IMR-90 (cell line): ENCODE results near the gene HHIPL1. TPM values are rescaled to one million over a fixed set of nuclear protein-coding genes. Genes with fewer than 3 reads are reported as not detected.

Experiments used
- ATAC-seq: fragments of 200-7000 bp; cut with Tn5 transposase; 2 replicates; pipeline ENCODE4 v1.9.1; 2020; ENCODE audit warnings: low read depth, mild to moderate bottlenecking, moderate library complexity
- BruUV-seq: library from RNA; stranded (reverse); fragments of 400-500 nt; replicated peaks from 2 replicates; lab custom pipeline; 2021; lab: Mats Ljungman, UMichigan
- CTCF ChIA-PET: fragments of 300-600 bp; formaldehyde crosslinking; extraction: SDS; loops from one replicate; lab custom pipeline; 2021; ENCODE audit warnings: antibody characterized with exemption; lab: Yijun Ruan, JAX
- POLR2A ChIA-PET: fragments of 300-600 bp; sonication (Branson Sonifier 250); formaldehyde crosslinking; loops from one replicate; lab custom pipeline; 2022; ENCODE audit warnings: antibody characterized with exemption; ENCODE audit not compliant: unreplicated experiment; lab: Charles Lee
- DNase-seq: peaks from one replicate; pipeline ENCODE4 v3.0.0; 2013
- H2AFZ ChIP-seq: replicated peaks from 2 replicates; pipeline ENCODE3; 2013; ENCODE audit warnings: low read length, mild to moderate bottlenecking; ENCODE audit not compliant: poor library complexity
- H2AK5ac ChIP-seq: 2 replicates; pipeline ENCODE4 v1.6.1; 2013; ENCODE audit warnings: low read depth, low read length, inconsistent platforms
- H2AK9ac ChIP-seq: replicated peaks from 2 replicates; pipeline ENCODE3; 2013; ENCODE audit warnings: mild to moderate bottlenecking, low read depth, low read length, moderate library complexity; ENCODE audit not compliant: poor library complexity
- H2BK120ac ChIP-seq: 2 replicates; pipeline ENCODE4 v1.6.1; 2013; ENCODE audit warnings: low read depth, low read length, inconsistent platforms
- H2BK15ac ChIP-seq: 3 replicates; pipeline ENCODE4 v1.6.1; 2013; ENCODE audit warnings: low read depth, low read length, inconsistent platforms
- H2BK20ac ChIP-seq: 2 replicates; pipeline ENCODE4 v1.6.1; 2013; ENCODE audit warnings: low read depth, mild to moderate bottlenecking, inconsistent platforms, low read length, moderate library complexity
- H2BK5ac ChIP-seq: 2 replicates; pipeline ENCODE4 v1.6.1; 2013; ENCODE audit warnings: mild to moderate bottlenecking, low read depth, low read length, inconsistent platforms; ENCODE audit not compliant: poor library complexity, severe bottlenecking
- H3K14ac ChIP-seq: replicated peaks from 2 replicates; pipeline ENCODE4 v1.6.1; 2013; ENCODE audit warnings: low read depth, low read length, inconsistent platforms
- H3K18ac ChIP-seq: 2 replicates; pipeline ENCODE4 v1.6.1; 2013; ENCODE audit warnings: low read depth, low read length, control low read depth
- H3K23ac ChIP-seq: 2 replicates; pipeline ENCODE4 v1.6.1; 2013; ENCODE audit warnings: low read depth, low read length, inconsistent platforms
- H3K27ac ChIP-seq: 2 replicates; pipeline ENCODE4 v1.5.1; 2013; ENCODE audit warnings: mild to moderate bottlenecking, control low read depth, low read length; ENCODE audit not compliant: insufficient read depth
- H3K27me3 ChIP-seq: 2 replicates; pipeline ENCODE4 v1.6.1; 2013; ENCODE audit warnings: low read length; ENCODE audit not compliant: control insufficient read depth, insufficient read depth
- H3K36me3 ChIP-seq: 2 replicates; pipeline ENCODE4 v1.6.1; 2013; ENCODE audit warnings: low read length, mixed read lengths; ENCODE audit not compliant: control insufficient read depth, insufficient read depth
- H3K4ac ChIP-seq: 2 replicates; pipeline ENCODE4 v1.6.1; 2013; ENCODE audit warnings: low read depth, low read length, inconsistent platforms
- H3K4me1 ChIP-seq: 2 replicates; pipeline ENCODE4 v1.6.1; 2013; ENCODE audit warnings: low read length, mixed read lengths; ENCODE audit not compliant: control insufficient read depth, insufficient read depth
- H3K4me2 ChIP-seq: 2 replicates; pipeline ENCODE4 v1.6.1; 2013; ENCODE audit warnings: low read depth, mild to moderate bottlenecking, control low read depth, low read length, moderate library complexity
- H3K4me3 ChIP-seq: 2 replicates; pipeline ENCODE4 v1.5.1; 2013; ENCODE audit warnings: low read depth, mild to moderate bottlenecking, control low read depth, low read length, moderate library complexity; ENCODE audit not compliant: insufficient read depth
- H3K56ac ChIP-seq: 2 replicates; pipeline ENCODE4 v1.6.1; 2013; ENCODE audit warnings: low read length, inconsistent platforms; ENCODE audit not compliant: insufficient read depth; ENCODE audit errors: extremely low read depth
- H3K79me1 ChIP-seq, 2 experiments: 2 replicates each; pipeline ENCODE4 v1.6.1; 2013; ENCODE audit warnings: low read length in 2 of 2, inconsistent platforms in 1 of 2, low read depth in 1 of 2
- H3K9ac ChIP-seq: 2 replicates; pipeline ENCODE4 v1.6.1; 2013; ENCODE audit warnings: low read depth, low read length, control low read depth
- H3K9me1 ChIP-seq: 2 replicates; pipeline ENCODE4 v1.6.1; 2013; ENCODE audit warnings: low read length, inconsistent platforms; ENCODE audit not compliant: insufficient read depth
- H3K9me3 ChIP-seq: 2 replicates; pipeline ENCODE4 v1.6.1; 2013; ENCODE audit warnings: low read length; ENCODE audit not compliant: control insufficient read depth, insufficient read depth
- H4K20me1 ChIP-seq: 2 replicates; pipeline ENCODE4 v1.6.1; 2013; ENCODE audit warnings: low read length, inconsistent platforms; ENCODE audit not compliant: insufficient read depth
- H4K5ac ChIP-seq: 2 replicates; pipeline ENCODE4 v1.6.1; 2013; ENCODE audit warnings: mild to moderate bottlenecking, low read depth, low read length, control low read depth
- H4K8ac ChIP-seq, 2 experiments: 2 replicates each; pipeline ENCODE4 v1.6.1; 2013; ENCODE audit warnings: low read depth in 2 of 2, low read length in 2 of 2, control low read depth in 1 of 2, inconsistent platforms in 1 of 2
- H4K91ac ChIP-seq: 2 replicates; pipeline ENCODE4 v1.6.1; 2013; ENCODE audit warnings: low read depth, low read length, inconsistent platforms; ENCODE audit not compliant: insufficient read depth
- BHLHE40 ChIP-seq: fragments of 150-350 bp; IDR thresholded peaks from 2 replicates; pipeline ENCODE4 v1.6.1; 2016; ENCODE audit warnings: mild to moderate bottlenecking, low read depth, low read length
- CEBPB ChIP-seq: IDR thresholded peaks from 2 replicates; pipeline ENCODE4 v1.6.1; 2012; ENCODE audit warnings: low read depth, low read length, improper control_type of control experiment
- CHD1 ChIP-seq: IDR thresholded peaks from 2 replicates; pipeline ENCODE4 v1.6.1; 2012; ENCODE audit warnings: low read depth, low read length, improper control_type of control experiment
- FOS ChIP-seq: fragments of 150-350 bp; IDR thresholded peaks from 2 replicates; pipeline ENCODE4 v1.6.1; 2016; ENCODE audit warnings: low read depth, low read length
- MAFK ChIP-seq: IDR thresholded peaks from 2 replicates; pipeline ENCODE4 v1.6.1; 2012; ENCODE audit warnings: low read depth, low read length, improper control_type of control experiment
- MXI1 ChIP-seq: IDR thresholded peaks from 2 replicates; pipeline ENCODE4 v1.6.1; 2012; ENCODE audit warnings: low read depth, mild to moderate bottlenecking, low read length, moderate library complexity, borderline replicate concordance
- NFE2L2 ChIP-seq: fragments of 150-350 bp; IDR thresholded peaks from 2 replicates; pipeline ENCODE4 v1.6.1; 2016; ENCODE audit warnings: low read depth, mild to moderate bottlenecking, low read length
- RCOR1 ChIP-seq: IDR thresholded peaks from 2 replicates; pipeline ENCODE4 v1.6.1; 2012; ENCODE audit warnings: mild to moderate bottlenecking, low read length, improper control_type of control experiment; ENCODE audit not compliant: insufficient replicate concordance
- RFX5 ChIP-seq: IDR thresholded peaks from 2 replicates; pipeline ENCODE4 v1.8.0; 2012; ENCODE audit warnings: low read depth, mild to moderate bottlenecking, low read length, moderate library complexity
- SMC3 ChIP-seq: fragments of 150-350 bp; IDR thresholded peaks from 2 replicates; pipeline ENCODE4 v1.6.1; 2016; ENCODE audit warnings: low read depth, mild to moderate bottlenecking, antibody characterized with exemption, low read length, moderate library complexity
- WGBS, 2 experiments: methylation state at CpG; one replicate each; pipeline versions ENCODE4 v1.1.5 to v1.1.7; 2013; ENCODE audit warnings: missing lambda C conversion rate in 2 of 2; ENCODE audit not compliant: insufficient read length in 1 of 2; ENCODE audit errors: extremely low coverage in 2 of 2; 5-methylcytosine and 5-hydroxymethylcytosine counted together
- dilution Hi-C: fragments of 300-500 bp; cut with HindIII; formaldehyde crosslinking; loops from one replicate; pipeline ENCODE4 v1.14.3; 2018; ENCODE audit warnings: low sequenced_read_pairs; ENCODE audit not compliant: unreplicated experiment
- in situ Hi-C: fragments of 300-500 bp; cut with MboI; formaldehyde crosslinking; loops from 3 replicates; pipeline ENCODE4 v1.14.3; 2019; ENCODE audit warnings: low sequenced_read_pairs, inconsistent platforms, mixed read lengths
- intact Hi-C: fragments of 100-400 bp; cut with micrococcal nuclease; formaldehyde crosslinking; loops from 2 replicates; pipeline ENCODE4 v1.10.0; 2022
- polyA plus RNA-seq, 3 experiments: library from polyadenylated mRNA; depleted of rRNA; stranded (reverse); fragments of >200 nt; gene quantifications; 2 replicates each; pipeline ENCODE4 v1.2.3, GENCODE V29; 2012; ENCODE audit warnings: low replicate concordance in 1 of 3
- total RNA-seq: library from RNA; depleted of rRNA; stranded (reverse); fragments of >200 nt; gene quantifications from 2 replicates; pipeline ENCODE4 v1.2.3, GENCODE V29; 2012
- TF ChIP-seq, protein P1 (sequence below): fragments of 150-350 bp; IDR thresholded peaks from 2 replicates; pipeline ENCODE4 v1.6.1; 2016; ENCODE audit warnings: low read depth, mild to moderate bottlenecking, low read length, moderate library complexity, borderline replicate concordance
- TF ChIP-seq, protein P2 (sequence below): fragments of 150-350 bp; IDR thresholded peaks from 2 replicates; pipeline ENCODE4 v1.6.1; 2017; ENCODE audit warnings: mild to moderate bottlenecking, antibody characterized with exemption, low read length, low read depth
- TF ChIP-seq, protein P3 (sequence below): conservative IDR thresholded peaks from 2 replicates; pipeline ENCODE4 v1.5.1; 2012; ENCODE audit warnings: mild to moderate bottlenecking, low read depth, low read length, improper control_type of control experiment

Gene HHIPL1
- total and polyA plus RNA-seq, 2 of the 4 experiments (the other 2 are of a cell fraction): 0.65 to 0.72 TPM

DNA sequence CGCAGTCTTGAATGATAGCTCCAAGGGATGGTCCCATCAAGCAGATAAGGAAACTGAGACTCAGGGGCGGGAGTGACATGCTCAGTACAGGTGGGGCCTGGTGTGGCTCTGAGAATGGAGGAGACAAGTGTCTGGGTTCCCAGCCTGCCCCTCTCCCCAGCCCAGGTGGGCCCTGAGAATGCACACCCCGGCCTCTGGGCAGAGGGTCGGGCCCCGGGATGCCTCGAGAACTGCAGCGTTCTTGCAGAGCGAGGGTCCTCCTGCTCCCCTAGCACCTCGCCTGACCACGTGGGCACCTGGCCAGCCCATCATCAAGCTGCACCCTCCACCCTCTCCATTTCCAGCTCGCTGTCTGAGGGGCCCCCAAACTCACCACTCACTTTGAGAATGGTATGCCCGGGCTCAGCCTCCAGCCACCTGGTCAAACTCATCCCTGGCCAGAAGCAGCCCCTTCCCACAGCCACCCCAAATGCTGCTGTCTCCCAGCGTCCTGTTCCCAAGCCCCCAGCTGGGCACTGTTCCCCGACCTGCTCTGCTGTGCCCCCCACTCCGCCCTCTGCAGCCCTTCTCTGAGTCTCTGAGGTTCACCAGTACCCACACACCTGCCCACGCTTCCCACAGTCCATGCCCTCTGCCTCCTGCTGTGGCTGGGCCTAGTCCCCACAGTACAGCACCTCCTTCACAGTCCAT, 83.4 kb downstream of the HHIPL1 start:
- Histone ChIP-seq H3K23ac (no peak overlapping the region), H3K36me3 (no peaks in the 10 kb centered on the region), H3K9me1 (no peaks in the 10 kb centered on the region), H2AK5ac (peak overlapping the region; percentile 15; the same call in 1 of the 2 replicates), H3K4me3 (no peak overlapping the region), H3K79me1 (no peaks in the 10 kb centered on the region), H4K5ac (no peak overlapping the region), H4K8ac (no peak overlapping the region), H2BK120ac (no peak overlapping the region), H2BK20ac (no peak overlapping the region), H4K91ac (no peak overlapping the region), H3K27me3 (peaks cover 8% of the 10 kb centered on the region; the same call in 1 of the 2 replicates), H3K4me2 (no peak overlapping the region), H2AK9ac (no peak overlapping the region), H2BK15ac (no peak overlapping the region), H2AFZ (peak overlapping the region; percentile 21), H4K20me1 (no peaks in the 10 kb centered on the region), H3K4me1 (peaks cover 3% of the 10 kb centered on the region; the same call in 1 of the 2 replicates), H3K9ac (no peak overlapping the region), H3K4ac (no peak overlapping the region), H2BK5ac (no peak overlapping the region), H3K18ac (no peak overlapping the region), H3K27ac (no peak overlapping the region), H3K14ac (no peak overlapping the region), H3K56ac (no peak overlapping the region), H3K9me3 (no peaks in the 10 kb centered on the region)
- DNase-seq: no peak
- no TSS peak for BruUV-seq
- dilution Hi-C loops: no loop called here
- CTCF ChIA-PET: no interaction called here
- TF ChIP-seq NFE2L2: no peak
- TF ChIP-seq RCOR1: no peak
- no peak for TF ChIP-seq RFX5
- no peak for TF ChIP-seq FOS
- TF ChIP-seq, protein P1, sequence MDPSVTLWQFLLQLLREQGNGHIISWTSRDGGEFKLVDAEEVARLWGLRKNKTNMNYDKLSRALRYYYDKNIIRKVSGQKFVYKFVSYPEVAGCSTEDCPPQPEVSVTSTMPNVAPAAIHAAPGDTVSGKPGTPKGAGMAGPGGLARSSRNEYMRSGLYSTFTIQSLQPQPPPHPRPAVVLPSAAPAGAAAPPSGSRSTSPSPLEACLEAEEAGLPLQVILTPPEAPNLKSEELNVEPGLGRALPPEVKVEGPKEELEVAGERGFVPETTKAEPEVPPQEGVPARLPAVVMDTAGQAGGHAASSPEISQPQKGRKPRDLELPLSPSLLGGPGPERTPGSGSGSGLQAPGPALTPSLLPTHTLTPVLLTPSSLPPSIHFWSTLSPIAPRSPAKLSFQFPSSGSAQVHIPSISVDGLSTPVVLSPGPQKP: no peak
- TF ChIP-seq, protein P2, sequence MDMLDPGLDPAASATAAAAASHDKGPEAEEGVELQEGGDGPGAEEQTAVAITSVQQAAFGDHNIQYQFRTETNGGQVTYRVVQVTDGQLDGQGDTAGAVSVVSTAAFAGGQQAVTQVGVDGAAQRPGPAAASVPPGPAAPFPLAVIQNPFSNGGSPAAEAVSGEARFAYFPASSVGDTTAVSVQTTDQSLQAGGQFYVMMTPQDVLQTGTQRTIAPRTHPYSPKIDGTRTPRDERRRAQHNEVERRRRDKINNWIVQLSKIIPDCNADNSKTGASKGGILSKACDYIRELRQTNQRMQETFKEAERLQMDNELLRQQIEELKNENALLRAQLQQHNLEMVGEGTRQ: no peak
- no peak for TF ChIP-seq SMC3
- TF ChIP-seq BHLHE40: no peak
- TF ChIP-seq, protein P3, sequence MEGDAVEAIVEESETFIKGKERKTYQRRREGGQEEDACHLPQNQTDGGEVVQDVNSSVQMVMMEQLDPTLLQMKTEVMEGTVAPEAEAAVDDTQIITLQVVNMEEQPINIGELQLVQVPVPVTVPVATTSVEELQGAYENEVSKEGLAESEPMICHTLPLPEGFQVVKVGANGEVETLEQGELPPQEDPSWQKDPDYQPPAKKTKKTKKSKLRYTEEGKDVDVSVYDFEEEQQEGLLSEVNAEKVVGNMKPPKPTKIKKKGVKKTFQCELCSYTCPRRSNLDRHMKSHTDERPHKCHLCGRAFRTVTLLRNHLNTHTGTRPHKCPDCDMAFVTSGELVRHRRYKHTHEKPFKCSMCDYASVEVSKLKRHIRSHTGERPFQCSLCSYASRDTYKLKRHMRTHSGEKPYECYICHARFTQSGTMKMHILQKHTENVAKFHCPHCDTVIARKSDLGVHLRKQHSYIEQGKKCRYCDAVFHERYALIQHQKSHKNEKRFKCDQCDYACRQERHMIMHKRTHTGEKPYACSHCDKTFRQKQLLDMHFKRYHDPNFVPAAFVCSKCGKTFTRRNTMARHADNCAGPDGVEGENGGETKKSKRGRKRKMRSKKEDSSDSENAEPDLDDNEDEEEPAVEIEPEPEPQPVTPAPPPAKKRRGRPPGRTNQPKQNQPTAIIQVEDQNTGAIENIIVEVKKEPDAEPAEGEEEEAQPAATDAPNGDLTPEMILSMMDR: no peak
- no peak for TF ChIP-seq MAFK
- no peak for TF ChIP-seq CEBPB
- TF ChIP-seq CHD1: no peak
- no peak for TF ChIP-seq MXI1
- no peak for ATAC-seq
- in situ Hi-C loops: no loop called here
- 68% methylated on average over 9 of the region's 16 CpGs; no CpG with 5 or more reads in 1 of the 2 experiments for WGBS, 2 experiments
- POLR2A ChIA-PET: no interaction called here
- intact Hi-C loops: no loop called here
